Measurements from ENCODE around the gene FN3K. TPM values are rescaled to one million over a fixed set of nuclear protein-coding genes. Genes with fewer than 3 reads are reported as not detected.

FN3K gene
- 10 to 100 TPM; 46.9 to 69.5 TPM for total RNA-seq

DNA sequence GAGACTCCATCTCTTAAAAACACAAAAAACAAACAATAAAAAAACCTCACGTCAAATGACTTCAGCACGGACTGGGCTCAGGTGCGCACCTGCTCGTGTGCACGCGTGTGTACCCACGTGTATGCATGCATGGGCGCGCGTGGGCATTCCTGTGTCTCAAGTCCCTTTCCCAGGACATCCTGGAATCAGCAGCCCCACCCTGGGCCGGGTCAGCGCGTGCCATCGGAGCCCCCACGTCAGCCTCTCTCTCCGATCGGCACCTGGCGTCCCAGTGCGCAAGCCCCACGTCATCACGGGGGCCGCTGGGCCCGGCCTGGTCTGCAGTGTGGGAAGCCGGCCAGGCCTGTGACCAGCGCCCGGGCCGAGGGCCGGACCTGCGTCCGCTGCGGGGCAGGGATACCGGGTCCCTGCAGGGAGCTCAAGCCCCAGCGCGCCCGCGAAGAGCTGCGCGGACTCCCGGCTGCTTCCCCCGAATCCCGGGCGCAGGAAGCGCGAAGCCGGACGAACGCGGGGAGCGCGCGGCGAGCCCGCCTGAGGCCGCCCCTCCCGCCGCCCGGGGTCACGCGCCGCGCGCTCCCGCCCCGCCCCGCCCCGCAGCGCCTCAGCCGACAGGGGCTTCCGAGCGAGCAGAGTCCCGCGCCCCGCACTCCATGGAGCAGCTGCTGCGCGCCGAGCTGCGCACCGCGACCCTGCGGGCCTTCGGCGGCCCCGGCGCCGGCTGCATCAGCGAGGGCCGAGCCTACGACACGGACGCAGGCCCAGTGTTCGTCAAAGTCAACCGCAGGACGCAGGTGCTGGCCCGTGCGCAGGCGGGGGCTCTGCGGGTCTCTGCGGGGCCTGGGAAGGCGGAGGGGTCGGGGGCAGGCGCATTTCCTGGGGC lies at the start of gene FN3K:
FN3K (plus strand) TSS at position 629 of the 880 bp plus-strand sequence; CDS start at position 651, 22 bp downstream.
- H3K36me3 ChIP-seq: peaks cover under 1% of the 10 kb centered on the region
- DNase-seq: peak; percentile 77
- intact Hi-C loops (cut with DNase I): no loop called here
- peak within 1 kb of the TSS; percentile 73 for H3K4me3 ChIP-seq
- peak within 1 kb of the TSS; percentile 60 for H3K27ac ChIP-seq
- peak within 1 kb of the TSS; percentile 89 to 90 for H3K9ac ChIP-seq (ENCODE audit: low read depth in 2 of 2, low read length in 2 of 2)
- H3K4me1 ChIP-seq: no peaks in the 10 kb centered on the region
- no peak for TF ChIP-seq CTCF (IDR thresholded peaks at IDR 0.05)
- H3K9me3 ChIP-seq: no peaks in the 10 kb centered on the region
- H3K27me3 ChIP-seq: no peaks in the 10 kb centered on the region

DNA sequence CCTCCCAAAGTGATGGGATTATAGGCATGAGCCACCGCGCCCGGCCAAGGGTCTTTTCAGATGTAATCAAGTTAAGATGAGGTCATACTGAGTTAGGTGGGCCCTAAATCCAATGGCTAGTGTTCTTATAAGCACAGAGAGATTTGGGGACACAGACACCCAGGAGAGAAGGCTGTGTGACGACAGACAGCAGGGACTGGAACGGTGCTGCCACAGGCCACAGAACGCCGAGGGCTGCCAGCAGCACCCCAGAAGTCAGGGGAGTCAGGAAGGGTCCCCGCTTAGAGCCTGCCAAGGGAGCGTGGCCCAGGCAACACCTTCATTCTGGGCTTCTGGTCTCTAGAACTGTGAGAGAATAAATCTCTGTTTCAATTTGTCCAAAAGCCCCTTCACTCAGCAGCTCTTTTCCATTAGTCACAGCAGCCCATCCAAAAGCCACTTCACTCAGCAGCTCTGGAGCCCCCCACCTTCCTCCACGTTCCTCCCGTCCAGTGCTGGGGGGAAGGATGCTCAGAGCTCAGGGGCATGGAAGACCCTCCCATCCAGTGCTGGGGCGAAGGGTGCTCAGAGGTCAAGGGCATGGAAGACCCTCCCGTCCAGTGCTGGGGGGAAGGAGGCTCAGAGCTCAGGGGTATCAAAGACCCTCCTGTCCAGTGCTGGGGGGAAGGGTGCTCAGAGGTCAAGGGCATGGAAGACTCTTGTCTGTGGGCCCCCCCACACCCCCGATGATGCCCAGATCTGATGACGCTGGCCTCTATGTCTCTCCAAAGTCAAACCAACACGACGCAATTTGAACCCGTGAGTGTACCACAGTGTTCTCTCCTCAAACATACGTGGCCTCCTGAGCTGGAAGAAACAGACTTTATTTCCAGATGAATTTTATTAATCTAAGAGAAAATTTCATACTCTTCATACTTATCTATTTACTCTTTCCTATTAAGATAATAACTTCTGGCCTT lies 48.8 kb upstream of the FN3K start:
- no peaks in the 10 kb centered on the region for H3K36me3 ChIP-seq
- H3K4me1 ChIP-seq: no peaks in the 10 kb centered on the region
- no peak overlapping the region for H3K4me3 ChIP-seq
- no peak for TF ChIP-seq CTCF (IDR thresholded peaks at IDR 0.05)
- H3K27me3 ChIP-seq: no peaks in the 10 kb centered on the region
- no peak for DNase-seq
- H3K9me3 ChIP-seq: no peaks in the 10 kb centered on the region
- H3K9ac ChIP-seq (ENCODE audit: low read depth in 2 of 2, low read length in 2 of 2): no peak overlapping the region
- H3K27ac ChIP-seq: no peak overlapping the region
- intact Hi-C loops (cut with DNase I): no loop called here

GRCh38 chr17:82687375-82687861 lies 48.0 kb upstream of the FN3K start:
- intact Hi-C loops (cut with DNase I): no loop called here
- Histone ChIP-seq H3K9ac (ENCODE audit: low read depth in 2 of 2, low read length in 2 of 2) (no peak overlapping the region), H3K4me1 (no peaks in the 10 kb centered on the region), H3K9me3 (no peaks in the 10 kb centered on the region), H3K4me3 (no peak overlapping the region), H3K36me3 (no peaks in the 10 kb centered on the region), H3K27me3 (no peaks in the 10 kb centered on the region), H3K27ac (no peak overlapping the region)
- no peak for TF ChIP-seq CTCF (IDR thresholded peaks at IDR 0.05)
- no peak for DNase-seq

DNA sequence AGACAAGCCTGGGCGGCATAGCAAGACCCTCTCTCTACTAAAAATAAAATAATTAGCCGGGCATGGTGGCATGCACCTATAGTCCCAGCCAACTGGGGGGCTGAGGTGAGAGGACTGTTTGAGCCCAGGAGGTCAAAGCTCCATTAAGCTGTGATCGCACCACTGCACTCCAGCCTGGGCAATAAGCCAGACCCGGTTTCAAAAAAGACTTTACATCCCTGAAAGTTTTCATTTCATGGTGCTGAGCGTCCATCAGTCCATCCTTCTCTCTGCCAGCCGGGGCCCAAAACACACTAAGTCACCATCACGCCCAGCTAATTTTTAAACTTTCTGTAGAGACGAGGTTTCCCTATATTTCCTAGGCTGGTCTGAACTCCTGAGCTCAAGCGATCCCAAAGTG lies 47.5 kb upstream of the FN3K start:
- TF ChIP-seq CTCF (IDR thresholded peaks at IDR 0.05): no peak
- no peak for DNase-seq
- Histone ChIP-seq H3K9ac (ENCODE audit: low read depth in 2 of 2, low read length in 2 of 2) (no peak overlapping the region), H3K27me3 (no peaks in the 10 kb centered on the region), H3K27ac (no peak overlapping the region), H3K9me3 (no peaks in the 10 kb centered on the region), H3K4me1 (no peaks in the 10 kb centered on the region), H3K4me3 (no peak overlapping the region), H3K36me3 (no peaks in the 10 kb centered on the region)
- intact Hi-C loops (cut with DNase I): no loop called here

DNA sequence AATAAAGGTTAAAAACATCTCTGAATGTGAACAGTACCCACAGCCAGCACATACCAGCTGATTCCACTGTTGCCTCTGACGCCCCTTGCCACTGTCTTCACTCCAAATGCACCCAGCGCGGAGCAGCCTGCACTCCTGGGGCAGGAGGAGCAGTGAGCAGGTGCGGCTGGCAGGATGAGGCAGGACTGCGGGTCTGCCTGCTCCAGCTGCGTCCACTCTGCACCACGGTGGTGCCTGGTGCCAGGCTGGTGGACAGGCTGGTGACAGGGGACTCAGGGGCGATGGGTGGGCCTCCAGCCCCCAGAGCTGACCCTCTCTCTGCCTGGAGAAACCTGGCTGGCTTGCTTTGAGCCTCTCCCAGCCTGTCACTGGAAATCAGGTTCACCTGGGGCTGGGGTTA lies 46.3 kb upstream of the FN3K start:
- no peak for DNase-seq
- Histone ChIP-seq H3K9me3 (no peaks in the 10 kb centered on the region), H3K36me3 (no peaks in the 10 kb centered on the region), H3K9ac (ENCODE audit: low read depth in 2 of 2, low read length in 2 of 2) (no peak overlapping the region), H3K27me3 (no peaks in the 10 kb centered on the region), H3K27ac (no peak overlapping the region), H3K4me1 (no peaks in the 10 kb centered on the region), H3K4me3 (no peak overlapping the region)
- intact Hi-C loops (cut with DNase I): no loop called here
- TF ChIP-seq CTCF (IDR thresholded peaks at IDR 0.05): no peak

All from colonic mucosa (tissue), 4 donors.